HUES6 (cell line): ENCODE data around the gene CDH9.

ENCODE experiments used
- H3K27ac ChIP-seq: 2 replicates; pipeline ENCODE4 v1.7.0; 2013; ENCODE audit warnings: low read depth, mild to moderate bottlenecking, low read length, inconsistent platforms
- H3K27me3 ChIP-seq: 2 replicates; pipeline ENCODE4 v1.6.1; 2013; ENCODE audit warnings: low read length; ENCODE audit not compliant: control insufficient read depth, insufficient read depth
- H3K36me3 ChIP-seq: 2 replicates; pipeline ENCODE4 v1.6.1; 2013; ENCODE audit warnings: low read length; ENCODE audit not compliant: control insufficient read depth, insufficient read depth
- H3K4me1 ChIP-seq: 2 replicates; pipeline ENCODE4 v1.6.1; 2013; ENCODE audit warnings: low read length; ENCODE audit not compliant: control insufficient read depth, insufficient read depth
- H3K4me3 ChIP-seq: 2 replicates; pipeline ENCODE4 v1.5.1; 2013; ENCODE audit warnings: low read depth, low read length
- H3K9ac ChIP-seq: one replicate; pipeline ENCODE4 v1.6.1; 2013; ENCODE audit warnings: mild to moderate bottlenecking, low read length
- H3K9me3 ChIP-seq: 2 replicates; pipeline ENCODE4 v1.6.1; 2013; ENCODE audit warnings: low read depth, low read length; ENCODE audit not compliant: control insufficient read depth, insufficient read depth

The CDH9 gene

DNA sequence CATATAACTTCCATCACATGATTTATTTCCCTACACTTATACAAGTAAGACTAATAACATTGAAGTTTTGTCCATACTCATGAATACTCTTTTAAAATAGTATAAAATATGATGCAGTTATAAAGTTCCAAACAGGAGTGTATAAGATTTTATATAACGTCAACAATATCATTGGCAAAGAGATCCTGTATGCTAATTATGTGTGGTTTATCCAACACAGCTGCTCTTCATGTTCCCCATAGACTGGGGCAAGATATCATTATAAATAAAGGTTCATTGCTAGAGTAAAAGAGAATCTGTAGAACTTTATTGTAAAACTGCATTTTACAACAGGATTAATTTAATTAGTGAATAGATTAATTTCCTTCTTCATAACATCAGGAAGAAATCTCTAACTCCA lies 16.9 kb downstream of the CDH9 start:
- no peak overlapping the region for H3K4me3 ChIP-seq
- no peaks in the 10 kb centered on the region for H3K27me3 ChIP-seq
- no peaks in the 10 kb centered on the region for H3K9me3 ChIP-seq
- H3K27ac ChIP-seq: no peak overlapping the region
- no peak overlapping the region for H3K9ac ChIP-seq
- H3K36me3 ChIP-seq: no peaks in the 10 kb centered on the region
- no peaks in the 10 kb centered on the region for H3K4me1 ChIP-seq

DNA sequence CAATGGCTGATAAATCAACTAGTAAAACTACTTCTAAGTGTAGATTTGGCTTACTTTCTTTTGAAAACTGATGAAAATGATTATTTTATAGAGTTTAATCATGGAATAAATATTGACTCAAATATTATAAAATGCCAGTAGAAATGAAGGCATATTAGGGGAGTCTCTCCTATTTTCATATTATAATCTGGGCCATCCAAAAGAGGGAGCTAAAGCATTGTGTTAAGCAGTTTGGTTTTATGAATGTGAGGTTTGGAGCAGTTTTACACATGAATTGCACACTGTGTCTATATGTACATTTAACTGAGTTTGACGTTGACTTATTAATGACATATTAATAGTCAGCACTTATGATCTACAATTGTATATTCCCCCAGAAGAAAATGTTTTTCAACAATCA lies 17.4 kb downstream of the CDH9 start:
- no peak overlapping the region for H3K27ac ChIP-seq
- H3K4me1 ChIP-seq: no peaks in the 10 kb centered on the region
- H3K9me3 ChIP-seq: no peaks in the 10 kb centered on the region
- no peak overlapping the region for H3K9ac ChIP-seq
- H3K27me3 ChIP-seq: no peaks in the 10 kb centered on the region
- H3K36me3 ChIP-seq: no peaks in the 10 kb centered on the region
- no peak overlapping the region for H3K4me3 ChIP-seq

DNA sequence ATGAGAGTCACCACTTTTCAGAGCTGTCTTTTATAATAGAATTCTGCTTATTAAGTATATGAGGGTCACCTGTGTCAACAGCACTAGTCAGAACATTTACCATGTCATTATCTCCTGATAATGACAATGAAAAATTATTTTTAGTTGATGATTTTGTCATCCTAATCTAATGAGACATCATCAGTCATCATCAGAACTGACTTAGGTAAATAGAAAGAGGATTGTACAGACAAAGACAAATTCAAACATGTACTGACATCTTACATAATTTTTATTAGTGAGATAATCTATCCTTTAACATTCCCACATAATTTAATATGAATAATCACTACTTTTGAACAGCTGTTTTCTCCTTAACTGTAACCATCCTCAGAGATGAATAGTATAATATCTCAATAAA lies 22.6 kb downstream of the CDH9 start:
- Histone ChIP-seq H3K9ac (no peak overlapping the region), H3K27ac (no peak overlapping the region), H3K4me3 (no peak overlapping the region), H3K36me3 (no peaks in the 10 kb centered on the region), H3K9me3 (no peaks in the 10 kb centered on the region), H3K4me1 (no peaks in the 10 kb centered on the region), H3K27me3 (no peaks in the 10 kb centered on the region)

DNA sequence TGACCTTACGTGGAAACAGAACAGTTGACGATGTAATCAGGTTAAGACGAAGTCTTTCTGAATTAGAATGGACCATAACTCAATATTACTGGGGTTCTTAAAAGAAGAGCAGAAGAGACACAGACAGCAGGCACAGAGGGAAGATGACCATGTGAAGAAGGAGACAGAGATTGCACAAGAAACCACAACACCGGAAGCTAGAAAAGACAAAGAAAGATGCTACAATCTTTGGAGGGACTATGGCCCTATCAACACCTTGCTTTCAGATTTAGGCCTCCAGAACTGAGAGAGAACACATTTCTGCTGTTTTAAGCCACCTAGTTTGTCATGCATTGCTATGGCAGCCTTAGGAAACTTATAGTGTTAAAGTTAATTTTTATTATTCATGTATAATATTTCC lies 27.1 kb downstream of the CDH9 start:
- H3K27me3 ChIP-seq: no peaks in the 10 kb centered on the region
- no peaks in the 10 kb centered on the region for H3K36me3 ChIP-seq
- H3K27ac ChIP-seq: no peak overlapping the region

DNA sequence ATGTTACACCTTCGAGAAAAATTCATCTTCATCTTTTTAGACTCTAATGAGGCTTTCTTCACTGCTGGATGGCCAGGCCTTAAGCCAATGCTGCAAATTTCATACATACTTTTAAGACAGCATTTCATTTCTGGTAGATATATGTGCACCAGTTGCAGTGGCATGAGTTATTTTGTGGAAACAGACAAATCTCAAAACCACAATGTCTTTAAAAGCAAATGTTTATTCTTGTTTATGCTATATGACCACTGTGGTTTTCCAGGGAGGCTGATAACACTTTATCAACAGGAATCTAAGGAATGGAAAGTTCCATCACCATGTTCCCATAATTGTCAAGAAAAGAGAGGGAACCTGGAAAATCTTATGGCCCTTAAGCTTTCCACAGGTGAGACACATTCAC lies 27.7 kb downstream of the CDH9 start:
- Histone ChIP-seq H3K4me1 (no peaks in the 10 kb centered on the region), H3K27ac (no peak overlapping the region), H3K9ac (no peak overlapping the region), H3K36me3 (no peaks in the 10 kb centered on the region), H3K4me3 (no peak overlapping the region), H3K9me3 (no peaks in the 10 kb centered on the region), H3K27me3 (no peaks in the 10 kb centered on the region)

More for the DNA sequence above, 27.1 kb downstream of the CDH9 start:
- Histone ChIP-seq H3K9ac (no peak overlapping the region), H3K4me3 (no peak overlapping the region), H3K9me3 (no peaks in the 10 kb centered on the region), H3K4me1 (no peaks in the 10 kb centered on the region)

DNA sequence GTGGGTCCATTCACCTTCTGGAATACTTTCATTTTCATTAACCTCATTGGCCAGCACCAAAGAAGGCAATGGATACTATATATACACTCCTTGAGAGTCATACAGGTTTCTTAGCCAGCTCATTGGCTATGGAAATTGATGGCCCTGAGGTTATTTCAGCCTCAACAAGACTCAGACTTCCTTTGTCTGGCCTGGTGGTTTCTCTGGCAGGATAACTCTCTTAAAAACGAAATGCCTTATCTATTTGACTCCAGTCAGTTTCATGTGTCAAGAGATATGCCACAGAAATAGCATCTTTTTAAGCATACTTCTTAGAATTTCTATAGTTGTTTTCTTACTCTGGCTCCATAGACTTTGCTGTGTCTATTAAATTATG lies 28.9 kb downstream of the CDH9 start:
- Histone ChIP-seq H3K4me3 (no peak overlapping the region), H3K9ac (no peak overlapping the region), H3K27ac (no peak overlapping the region)

DNA sequence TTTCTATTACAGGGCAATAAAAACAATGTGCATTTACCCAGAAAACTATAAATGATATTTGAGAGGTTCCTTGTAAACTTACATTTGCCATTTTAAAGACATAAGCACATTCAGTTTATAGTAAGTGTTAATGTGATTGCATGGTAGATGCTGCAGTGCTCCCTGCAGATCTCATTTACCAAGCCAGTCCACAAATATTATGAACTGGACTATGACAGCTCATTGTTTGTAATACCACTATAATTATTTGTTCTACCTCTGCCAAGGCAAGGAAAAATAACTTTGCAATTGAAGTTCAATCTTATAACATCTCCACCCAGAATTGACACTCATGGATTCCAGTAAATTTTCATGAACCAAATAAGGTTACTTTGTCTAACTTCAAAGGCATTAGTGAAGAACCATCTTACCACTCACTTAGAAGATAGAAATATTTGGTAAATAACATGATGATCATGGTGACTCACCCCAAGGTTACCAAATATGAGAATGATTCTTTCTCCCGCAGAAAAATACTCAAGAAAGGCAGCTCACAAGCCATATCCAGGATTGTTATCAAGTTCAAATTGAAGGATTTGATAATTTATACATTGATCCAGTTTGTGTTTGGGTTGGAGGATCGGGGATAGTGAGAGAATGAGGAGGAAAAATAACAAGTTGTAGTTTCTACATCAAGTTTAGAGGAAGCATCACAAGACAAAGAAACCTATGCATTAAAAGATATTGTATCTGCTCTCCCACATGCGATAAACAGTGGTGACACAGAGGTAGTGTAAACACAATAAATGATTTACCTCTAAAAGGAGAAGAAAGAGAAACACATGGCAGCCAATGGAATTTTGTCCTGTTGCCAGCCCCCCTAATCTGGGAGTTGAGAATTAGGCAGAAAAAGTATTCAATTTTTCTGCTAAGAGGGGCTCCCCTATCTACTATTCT lies 29.5 kb downstream of the CDH9 start:
- no peaks in the 10 kb centered on the region for H3K9me3 ChIP-seq
- no peaks in the 10 kb centered on the region for H3K36me3 ChIP-seq
- no peaks in the 10 kb centered on the region for H3K4me1 ChIP-seq
- H3K9ac ChIP-seq: no peak overlapping the region
- H3K27me3 ChIP-seq: no peaks in the 10 kb centered on the region
- H3K27ac ChIP-seq: no peak overlapping the region
- H3K4me3 ChIP-seq: no peak overlapping the region

More for the DNA sequence above, 28.9 kb downstream of the CDH9 start:
- no peaks in the 10 kb centered on the region for H3K36me3 ChIP-seq
- no peaks in the 10 kb centered on the region for H3K9me3 ChIP-seq
- no peaks in the 10 kb centered on the region for H3K27me3 ChIP-seq
- H3K4me1 ChIP-seq: no peaks in the 10 kb centered on the region

DNA sequence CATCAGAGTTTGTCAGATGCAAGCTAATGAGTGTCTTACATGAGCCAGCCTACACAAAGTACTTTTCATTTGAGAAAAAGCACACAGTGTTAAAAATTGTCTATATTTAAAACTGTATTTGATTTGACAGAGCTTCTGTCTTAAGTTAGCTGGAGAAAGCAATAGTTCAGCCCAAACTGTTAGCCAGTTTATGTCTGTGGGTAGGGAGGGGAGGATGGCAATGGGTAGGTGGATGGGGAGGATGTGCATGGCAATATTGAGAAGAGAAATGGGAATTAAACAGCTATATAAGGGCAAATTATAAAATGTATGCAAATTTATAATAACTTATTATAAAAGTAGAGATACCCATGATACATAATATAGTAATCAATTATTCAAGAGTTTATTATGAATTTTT lies 31.3 kb downstream of the CDH9 start:
- Histone ChIP-seq H3K4me3 (no peak overlapping the region), H3K4me1 (no peaks in the 10 kb centered on the region), H3K27ac (no peak overlapping the region)

DNA sequence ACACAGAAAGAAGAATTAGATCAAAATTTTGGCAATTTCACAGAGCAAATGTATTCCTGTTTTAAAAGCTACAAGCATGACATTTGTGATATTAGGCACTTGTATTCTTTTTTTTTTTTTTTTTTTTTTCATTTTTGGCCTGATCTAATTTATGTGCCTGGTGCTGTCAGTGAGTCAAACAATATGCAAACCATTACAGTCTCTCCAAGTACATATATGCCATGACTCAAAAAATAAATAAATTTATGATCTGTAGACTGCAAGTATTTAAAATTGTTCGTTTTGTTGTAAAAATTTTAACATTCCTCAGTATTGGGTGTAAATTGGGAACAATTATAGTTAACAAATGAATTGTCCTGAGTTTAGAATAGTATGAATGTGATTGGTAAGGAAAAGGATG lies 51.4 kb downstream of the CDH9 start:
- Histone ChIP-seq H3K36me3 (no peaks in the 10 kb centered on the region), H3K4me3 (no peak overlapping the region), H3K9ac (no peak overlapping the region), H3K27ac (no peak overlapping the region), H3K27me3 (no peaks in the 10 kb centered on the region), H3K4me1 (no peaks in the 10 kb centered on the region), H3K9me3 (no peaks in the 10 kb centered on the region)

More for the DNA sequence above, 31.3 kb downstream of the CDH9 start:
- Histone ChIP-seq H3K27me3 (no peaks in the 10 kb centered on the region), H3K9me3 (no peaks in the 10 kb centered on the region), H3K36me3 (no peaks in the 10 kb centered on the region), H3K9ac (no peak overlapping the region)

DNA sequence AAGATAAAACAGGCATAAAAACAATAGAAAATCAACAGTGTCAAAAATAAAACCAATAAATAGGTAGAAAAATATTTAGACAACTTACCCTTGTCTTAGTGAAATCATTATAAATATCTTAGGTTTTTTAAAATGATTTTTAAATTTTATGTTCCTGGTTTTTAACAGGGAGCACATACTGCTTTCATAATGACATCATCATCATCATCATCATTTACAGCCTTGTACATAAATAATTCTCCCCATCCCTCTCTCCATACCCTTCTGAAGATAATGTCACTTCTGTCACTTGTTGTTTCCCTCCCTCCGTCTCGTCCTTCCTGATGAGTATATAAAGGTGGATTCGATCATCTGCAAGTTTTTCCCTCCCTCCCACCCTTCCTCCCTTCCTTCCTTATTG lies 56.6 kb downstream of the CDH9 start:
- H3K27ac ChIP-seq: no peak overlapping the region
- no peaks in the 10 kb centered on the region for H3K27me3 ChIP-seq
- no peak overlapping the region for H3K4me3 ChIP-seq
- no peak overlapping the region for H3K9ac ChIP-seq
- no peaks in the 10 kb centered on the region for H3K9me3 ChIP-seq
- no peaks in the 10 kb centered on the region for H3K4me1 ChIP-seq
- no peaks in the 10 kb centered on the region for H3K36me3 ChIP-seq

DNA sequence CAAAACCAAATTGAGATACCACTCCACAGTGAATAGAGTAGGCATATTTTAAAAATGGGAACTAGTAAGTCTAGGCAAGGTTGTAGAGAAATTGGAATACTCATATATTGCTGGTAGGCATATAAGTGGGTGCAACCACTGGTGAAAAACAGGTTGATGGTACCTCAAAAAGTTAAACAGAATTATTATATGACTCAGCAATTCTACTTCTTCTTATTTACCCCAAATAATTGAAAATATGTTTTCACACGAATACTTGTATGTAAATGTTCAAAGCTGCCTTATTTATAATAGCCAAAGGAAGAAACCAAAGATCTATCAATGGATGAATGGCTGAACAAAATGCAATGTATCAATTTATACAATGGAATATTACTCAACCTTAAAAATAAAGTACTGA lies 79.1 kb downstream of the CDH9 start:
- no peaks in the 10 kb centered on the region for H3K36me3 ChIP-seq
- no peak overlapping the region for H3K27ac ChIP-seq
- H3K27me3 ChIP-seq: no peaks in the 10 kb centered on the region
- H3K4me1 ChIP-seq: no peaks in the 10 kb centered on the region
- no peak overlapping the region for H3K9ac ChIP-seq
- H3K9me3 ChIP-seq: 0 out of 2 replicates have a peak, but pooled peaks cover 3% of the 10 kb centered on the region
- no peak overlapping the region for H3K4me3 ChIP-seq
